Colonic mucosa (tissue), 4 donors: ENCODE results near the gene MRPS25. TPM values are rescaled to one million over a fixed set of nuclear protein-coding genes. Genes with fewer than 3 reads are reported as not detected.

ENCODE experiments used
- DNase-seq: peaks from one replicate; pipeline ENCODE4 v3.0.0-alpha.2; 2020
- H3K27ac ChIP-seq: fragments of 200-600 bp; one replicate; pipeline ENCODE4 v1.8.0; 2021
- H3K27me3 ChIP-seq: fragments of 200-600 bp; one replicate; pipeline ENCODE4 v1.8.0; 2021
- H3K36me3 ChIP-seq: fragments of 200-600 bp; one replicate; pipeline ENCODE4 v1.8.0; 2021
- H3K4me1 ChIP-seq: fragments of 200-600 bp; one replicate; pipeline ENCODE4 v1.8.0; 2021; ENCODE audit warnings: mild to moderate bottlenecking
- H3K4me3 ChIP-seq: fragments of 200-600 bp; one replicate; pipeline ENCODE4 v1.8.0; 2021
- H3K9ac ChIP-seq, 2 donors: one replicate each; pipeline ENCODE4 v1.7.0; 2013; ENCODE audit warnings: control low read depth in 2 of 2, low read depth in 2 of 2, low read length in 2 of 2
- H3K9me3 ChIP-seq: fragments of 200-600 bp; one replicate; pipeline ENCODE4 v1.8.0; 2021
- intact Hi-C: fragments of 100-400 bp; cut with DNase I; formaldehyde crosslinking; loops from one replicate; pipeline ENCODE4 v1.14.1; 2022
- total RNA-seq, 2 donors: library from RNA; stranded (reverse); fragmentation: NEBNext Ultra II Directional in 1 of 2; extraction: Animal tissue kit (Norgen Biotek cat#: 25700) in 1 of 2; gene quantifications; one replicate each; pipeline ENCODE4 v1.2.1, GENCODE V29; 2021
- TF ChIP-seq, protein P1 (sequence below): fragments of 200-600 bp; IDR thresholded peaks from one replicate; pipeline ENCODE4 v1.8.0; 2022; ENCODE audit warnings: antibody characterized with exemption, mild to moderate bottlenecking
- donor health status: healthy.
- donor health status: DM: no; HTN: no; CAD: no.
- donor health status: DM: no; HTN: no; CAD: no.

Gene MRPS25
- total RNA-seq, 2 donors from 2014 or later = 53.3 to 117 TPM

DNA sequence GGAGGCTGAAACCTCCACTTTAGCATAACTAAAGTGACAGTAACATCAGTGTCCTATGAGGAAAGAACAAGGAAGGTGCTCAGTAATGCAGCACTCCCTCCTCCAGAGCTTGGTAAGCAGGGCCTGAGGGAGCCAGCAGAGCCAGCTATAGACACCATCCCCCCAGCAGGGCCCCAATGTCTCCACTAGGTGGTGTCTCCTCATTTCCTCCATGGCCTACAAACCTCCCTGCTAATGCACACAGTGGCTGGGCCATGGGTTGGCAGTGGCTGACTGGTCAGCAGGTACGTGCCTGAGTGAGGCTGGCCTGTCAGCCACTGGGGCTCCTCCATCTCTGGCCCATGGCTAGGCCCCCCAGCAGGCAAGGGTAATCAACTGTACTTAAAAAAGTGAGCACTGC, 13.6 kb downstream of the MRPS25 start:
- Histone ChIP-seq H3K4me1 (no peaks in the 10 kb centered on the region), H3K27ac (no peak overlapping the region), H3K4me3 (no peak overlapping the region), H3K36me3 (peaks cover 16% of the 10 kb centered on the region), H3K9ac (no peak overlapping the region), H3K27me3 (no peaks in the 10 kb centered on the region), H3K9me3 (no peaks in the 10 kb centered on the region)
- peak; percentile 34 for DNase-seq
- intact Hi-C loops = no loop called here
- TF ChIP-seq, protein P1, sequence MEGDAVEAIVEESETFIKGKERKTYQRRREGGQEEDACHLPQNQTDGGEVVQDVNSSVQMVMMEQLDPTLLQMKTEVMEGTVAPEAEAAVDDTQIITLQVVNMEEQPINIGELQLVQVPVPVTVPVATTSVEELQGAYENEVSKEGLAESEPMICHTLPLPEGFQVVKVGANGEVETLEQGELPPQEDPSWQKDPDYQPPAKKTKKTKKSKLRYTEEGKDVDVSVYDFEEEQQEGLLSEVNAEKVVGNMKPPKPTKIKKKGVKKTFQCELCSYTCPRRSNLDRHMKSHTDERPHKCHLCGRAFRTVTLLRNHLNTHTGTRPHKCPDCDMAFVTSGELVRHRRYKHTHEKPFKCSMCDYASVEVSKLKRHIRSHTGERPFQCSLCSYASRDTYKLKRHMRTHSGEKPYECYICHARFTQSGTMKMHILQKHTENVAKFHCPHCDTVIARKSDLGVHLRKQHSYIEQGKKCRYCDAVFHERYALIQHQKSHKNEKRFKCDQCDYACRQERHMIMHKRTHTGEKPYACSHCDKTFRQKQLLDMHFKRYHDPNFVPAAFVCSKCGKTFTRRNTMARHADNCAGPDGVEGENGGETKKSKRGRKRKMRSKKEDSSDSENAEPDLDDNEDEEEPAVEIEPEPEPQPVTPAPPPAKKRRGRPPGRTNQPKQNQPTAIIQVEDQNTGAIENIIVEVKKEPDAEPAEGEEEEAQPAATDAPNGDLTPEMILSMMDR = peak; percentile 47

DNA sequence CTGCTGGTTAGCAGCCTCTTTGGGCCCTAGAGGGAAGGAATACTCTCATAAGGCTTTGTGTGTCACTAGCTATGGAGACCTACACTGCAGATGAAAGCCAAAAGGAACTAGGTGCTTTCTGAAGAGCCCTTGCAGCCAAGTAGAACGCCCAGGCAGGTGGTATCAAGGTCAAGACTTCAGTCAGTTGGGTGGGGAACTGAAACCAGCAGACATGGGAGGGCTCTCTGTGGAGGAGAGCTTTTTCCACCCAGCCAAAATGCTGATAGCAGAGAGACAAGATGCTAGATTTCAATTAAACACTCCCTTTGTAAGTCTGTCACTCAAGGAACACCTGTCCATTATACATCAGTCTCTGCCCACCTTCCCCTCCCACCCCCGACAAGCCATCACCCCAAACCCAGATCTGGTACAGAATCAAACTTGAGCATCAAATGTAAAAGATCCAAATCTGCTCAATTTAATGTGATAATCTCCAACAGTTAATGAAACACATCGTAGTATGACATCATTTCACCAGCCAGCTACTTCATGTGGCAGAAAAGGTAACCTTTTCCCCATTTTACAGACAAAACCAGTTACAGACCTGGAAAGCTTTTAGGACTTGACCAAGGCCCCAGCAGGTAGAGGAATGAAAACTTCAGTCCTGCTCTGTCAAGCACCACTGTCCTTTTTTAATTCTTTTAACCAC, 14.6 kb downstream of the MRPS25 start:
- no peak overlapping the region for H3K27ac ChIP-seq
- TF ChIP-seq, protein P1 = no peak
- H3K9me3 ChIP-seq = no peaks in the 10 kb centered on the region
- H3K4me1 ChIP-seq = no peaks in the 10 kb centered on the region
- DNase-seq = no peak
- H3K9ac ChIP-seq = no peak overlapping the region
- no peaks in the 10 kb centered on the region for H3K27me3 ChIP-seq
- H3K4me3 ChIP-seq = no peak overlapping the region
- intact Hi-C loops = no loop called here
- peaks cover 21% of the 10 kb centered on the region for H3K36me3 ChIP-seq

DNA sequence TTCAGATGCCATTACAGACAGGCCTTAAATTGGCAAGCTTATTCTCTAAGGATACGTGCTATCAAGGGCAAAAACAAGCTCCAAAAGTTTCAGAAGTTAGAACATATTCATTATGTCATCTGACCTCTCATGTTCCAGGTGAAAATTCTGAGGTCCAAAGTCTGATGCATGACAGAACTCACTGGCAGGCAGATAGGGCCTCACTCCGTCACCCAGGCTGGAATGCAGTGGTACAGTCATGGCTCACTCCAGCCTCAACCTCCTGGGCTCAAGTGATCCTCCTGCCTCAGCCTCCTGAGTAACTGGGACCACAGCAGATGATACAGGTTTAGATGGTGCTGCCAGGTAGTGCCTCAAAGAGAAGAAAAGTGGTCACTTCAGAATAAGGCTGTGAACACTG, 15.5 kb downstream of the MRPS25 start:
- TF ChIP-seq, protein P1 = no peak
- Histone ChIP-seq H3K27ac (no peak overlapping the region), H3K9me3 (no peaks in the 10 kb centered on the region), H3K4me1 (no peaks in the 10 kb centered on the region), H3K4me3 (no peak overlapping the region), H3K9ac (no peak overlapping the region), H3K27me3 (no peaks in the 10 kb centered on the region), H3K36me3 (peaks cover 24% of the 10 kb centered on the region)
- DNase-seq = no peak
- intact Hi-C loops = loop anchor here (10.0 kb wide), 1 partner anchor 125 kb away; no protein-coding TSS in a partner anchor

DNA sequence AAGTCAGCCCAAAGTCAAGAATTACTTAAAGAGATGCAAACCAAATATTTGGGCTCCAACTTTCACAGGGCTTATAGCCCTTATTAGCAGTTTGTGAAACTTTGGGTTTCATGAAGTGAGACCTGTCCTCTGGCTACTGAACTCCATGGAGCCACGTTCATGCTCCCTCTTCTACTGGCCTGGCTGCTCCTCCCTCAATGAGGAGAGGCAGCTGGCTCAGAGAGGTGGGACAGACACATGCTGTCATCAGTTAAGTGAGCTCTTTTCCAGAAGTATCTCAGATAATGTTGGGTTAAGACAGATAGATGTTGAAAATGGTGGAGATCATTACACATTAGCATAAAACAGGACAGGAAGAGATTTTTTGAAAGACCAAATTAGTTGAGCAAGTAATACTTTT, 19.4 kb downstream of the MRPS25 start:
- TF ChIP-seq, protein P1 = no peak
- no peak for DNase-seq
- Histone ChIP-seq H3K27ac (no peak overlapping the region), H3K27me3 (no peaks in the 10 kb centered on the region), H3K36me3 (peaks cover 35% of the 10 kb centered on the region), H3K4me1 (no peaks in the 10 kb centered on the region), H3K9ac (no peak overlapping the region), H3K9me3 (no peaks in the 10 kb centered on the region), H3K4me3 (no peak overlapping the region)
- intact Hi-C loops = loop anchor here (10.0 kb wide), 1 partner anchor 121 kb away; no protein-coding TSS in a partner anchor

DNA sequence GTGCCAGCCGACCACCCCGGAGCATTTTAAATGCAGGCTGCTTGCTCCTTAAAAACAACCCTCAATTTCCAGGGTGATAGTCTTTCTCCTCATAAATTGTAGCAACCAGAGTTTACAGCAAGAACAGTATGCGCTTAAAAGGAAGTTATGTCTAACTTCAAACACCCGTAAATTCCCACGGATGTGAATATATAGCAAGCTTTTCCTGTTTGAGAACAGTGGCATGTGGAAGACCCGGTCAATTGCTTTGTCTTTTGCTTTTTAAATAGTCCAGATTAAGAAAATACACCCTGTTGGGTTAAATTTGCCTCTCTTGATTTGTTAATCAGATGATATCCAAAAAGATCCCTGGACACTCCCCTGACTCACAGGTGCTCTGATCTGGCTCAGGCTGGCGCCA, 20.8 kb downstream of the MRPS25 start:
- intact Hi-C loops = loop anchor here (10.0 kb wide), 1 partner anchor 120 kb away; no protein-coding TSS in a partner anchor
- Histone ChIP-seq H3K27ac (no peak overlapping the region), H3K4me1 (no peaks in the 10 kb centered on the region), H3K4me3 (no peak overlapping the region), H3K9ac (no peak overlapping the region), H3K36me3 (peaks cover 31% of the 10 kb centered on the region), H3K27me3 (no peaks in the 10 kb centered on the region), H3K9me3 (no peaks in the 10 kb centered on the region)
- DNase-seq = no peak
- TF ChIP-seq, protein P1 = no peak
